ENCODE results near the gene PIK3R5.
"Not testable (repeated sequence)": the region's sequence is repeated elsewhere in the genome, so short reads cannot be mapped to it uniquely, and the experiment has no call there.

The PIK3R5 gene

DNA sequence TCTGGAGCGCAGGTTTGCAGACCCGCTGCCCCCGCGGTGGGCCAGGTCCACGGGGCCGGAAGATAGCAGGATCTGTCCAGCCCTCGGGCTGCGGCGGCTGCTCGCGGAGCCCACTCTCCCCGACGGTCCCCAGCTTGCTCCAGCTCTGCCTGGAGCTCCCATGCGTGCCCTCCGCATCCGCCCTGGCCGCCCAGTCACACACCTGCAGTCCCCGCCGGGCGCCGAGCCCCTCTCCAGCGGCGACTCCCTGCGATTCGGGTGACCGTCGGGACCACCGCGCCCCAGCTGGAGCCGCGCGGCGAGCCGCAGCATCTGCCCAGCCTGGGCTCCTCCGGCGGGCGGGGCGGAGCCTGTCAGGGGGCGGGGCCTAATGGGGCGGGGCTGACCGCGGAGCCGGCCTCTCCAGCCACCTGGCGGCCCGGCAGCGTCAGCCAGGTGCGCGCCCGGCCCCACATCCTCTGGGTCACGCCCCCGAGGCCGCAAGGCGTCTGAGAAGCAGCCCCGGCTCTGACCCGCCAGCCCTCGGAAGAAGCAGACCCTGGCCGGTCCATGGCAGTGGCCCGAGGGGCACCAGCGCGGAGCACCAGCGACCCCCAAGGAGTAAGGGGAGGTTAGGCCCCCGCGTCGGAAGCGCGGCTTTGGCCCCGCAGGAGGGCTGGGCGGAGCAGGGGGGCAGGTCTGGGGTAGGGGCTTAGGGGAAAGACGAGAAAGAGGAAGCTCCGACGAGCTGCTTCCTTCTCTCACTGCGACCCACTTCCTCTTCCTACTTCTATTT lies at the start of gene PIK3R5:
PIK3R5 (minus strand) TSS at position 314 of the 775 bp plus-strand sequence. CDS start 54,213 bp downstream, outside the sequence.
- DNase-seq (ENCODE audit: low read depth, low spot score) = peak; percentile 79

DNA sequence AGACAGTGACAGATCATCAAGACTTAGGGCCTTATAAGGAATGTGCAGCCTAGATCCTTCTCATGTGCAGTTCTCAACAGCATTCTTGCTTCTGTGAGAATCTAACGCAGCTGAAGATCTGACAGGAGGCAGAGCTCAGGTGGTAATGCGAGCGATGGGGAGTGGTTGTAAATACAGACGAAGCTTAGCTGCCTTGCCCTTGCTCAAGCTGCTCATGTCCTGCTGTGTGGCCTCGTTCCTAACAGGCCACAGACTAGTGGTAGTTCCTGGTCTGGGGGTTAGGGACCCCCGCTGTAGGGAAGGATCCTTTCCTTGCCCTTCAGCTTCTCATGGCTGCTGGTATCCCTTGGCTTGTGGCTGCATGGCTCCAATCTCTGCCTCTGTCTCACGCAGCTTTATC lies 45.5 kb upstream of the PIK3R5 start:
- no peak for DNase-seq (ENCODE audit: low read depth, low spot score)

DNA sequence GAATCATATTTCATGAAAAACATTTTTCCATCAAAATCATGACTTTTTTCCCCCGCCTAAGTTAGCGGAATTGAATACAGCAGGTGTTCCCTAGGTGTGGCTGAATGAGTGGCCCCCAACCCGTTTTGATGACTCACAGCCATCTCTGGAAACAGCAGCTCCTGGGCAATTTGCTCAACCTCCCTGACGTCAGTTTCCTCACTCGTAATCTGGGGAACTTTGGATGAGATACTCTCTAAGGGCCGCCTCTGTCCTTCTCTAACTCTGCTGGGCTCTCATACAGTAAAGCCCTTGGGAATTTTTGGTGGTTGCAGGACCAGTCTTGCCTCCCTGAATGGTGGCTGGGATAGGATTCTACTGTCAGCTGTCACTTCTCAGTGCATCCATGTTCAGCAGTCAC lies 44.2 kb upstream of the PIK3R5 start:
- DNase-seq (ENCODE audit: low read depth, low spot score) = no peak

GRCh38 chr17:9009096-9009495 lies 43.6 kb upstream of the PIK3R5 start:
- DNase-seq (ENCODE audit: low read depth, low spot score) = no peak

- DNase-seq (ENCODE audit: low read depth, low spot score) = no peak
Observed at GRCh38 chr17:9007052-9007714, 41.7 kb upstream of the PIK3R5 start.

DNA sequence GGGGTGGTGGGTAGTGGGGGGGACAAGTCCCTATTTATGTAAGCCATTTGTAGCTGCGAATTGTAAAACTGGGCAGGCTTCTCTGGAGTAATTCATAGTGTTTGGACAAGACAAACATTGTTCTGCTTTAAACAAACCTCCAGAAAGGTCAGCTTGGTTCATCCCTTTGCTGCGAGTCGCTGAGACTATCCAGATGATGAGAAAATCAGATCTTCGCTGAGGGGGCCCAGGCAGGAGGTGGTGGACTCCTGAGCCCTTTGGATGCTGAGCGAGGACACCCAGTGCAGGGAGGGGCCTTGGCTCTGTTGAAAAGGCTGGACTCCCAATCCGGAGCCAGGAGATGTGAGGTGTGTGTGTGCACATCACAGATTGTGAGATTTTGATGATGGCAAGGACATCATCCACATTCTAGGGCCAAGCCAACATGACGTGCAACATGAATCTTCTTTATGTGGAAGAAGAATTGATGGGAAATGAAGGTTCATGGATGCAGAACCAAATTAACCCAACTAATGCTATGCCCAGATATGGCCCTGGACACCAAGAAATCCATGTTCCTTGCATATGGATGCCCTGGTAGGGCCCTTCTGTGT lies 40.8 kb upstream of the PIK3R5 start:
- no peak for DNase-seq (ENCODE audit: low read depth, low spot score)

GRCh38 chr17:9004961-9005285 lies 39.4 kb upstream of the PIK3R5 start:
- no peak for DNase-seq (ENCODE audit: low read depth, low spot score)

GRCh38 chr17:9004132-9004960 lies 38.8 kb upstream of the PIK3R5 start:
- peak; percentile 43 for DNase-seq (ENCODE audit: low read depth, low spot score)

GRCh38 chr17:9003355-9004131 lies 38.0 kb upstream of the PIK3R5 start:
- DNase-seq (ENCODE audit: low read depth, low spot score) = peak; percentile 73

DNA sequence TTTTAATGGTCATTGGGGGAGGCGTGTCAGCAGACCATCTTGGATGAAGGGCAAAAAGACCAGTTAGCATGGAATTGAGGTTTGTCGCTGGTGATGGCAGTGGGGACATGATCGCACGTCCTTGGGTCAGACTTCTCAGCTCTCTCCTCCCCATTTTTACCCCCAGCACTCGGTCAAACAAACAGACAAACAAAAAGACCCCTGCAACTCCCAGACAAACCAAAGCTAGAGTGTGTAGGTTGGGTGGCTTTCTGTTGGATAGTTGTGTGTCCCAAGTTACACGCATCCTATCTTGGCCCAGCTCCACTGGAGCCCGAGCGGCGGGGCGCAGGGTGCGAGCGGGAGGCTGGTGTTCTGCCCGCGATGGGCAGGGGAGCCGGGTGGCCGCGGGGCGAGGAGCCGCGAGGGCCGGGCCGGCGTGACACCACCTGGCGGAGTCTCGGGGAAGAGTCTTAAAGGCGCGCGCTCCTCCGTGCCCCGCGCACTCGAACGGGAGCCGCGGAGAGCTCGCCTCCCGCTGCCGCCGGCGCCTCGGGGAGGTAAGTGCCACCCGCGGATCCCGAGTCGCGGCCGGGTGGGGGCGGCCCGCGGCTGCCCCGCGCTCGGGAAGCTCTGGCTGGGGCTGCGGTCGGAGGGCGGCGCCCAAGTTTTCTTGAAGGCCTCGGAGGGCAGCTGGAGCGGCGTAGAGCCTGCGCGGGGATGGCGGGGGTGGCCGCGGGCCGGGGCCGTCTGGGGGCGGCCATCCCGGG lies 37.3 kb upstream of the PIK3R5 start:
- peak; percentile 43 for DNase-seq (ENCODE audit: low read depth, low spot score)

GRCh38 chr17:9002227-9002605 lies 36.7 kb upstream of the PIK3R5 start:
- DNase-seq (ENCODE audit: low read depth, low spot score) = peak; percentile 23

DNA sequence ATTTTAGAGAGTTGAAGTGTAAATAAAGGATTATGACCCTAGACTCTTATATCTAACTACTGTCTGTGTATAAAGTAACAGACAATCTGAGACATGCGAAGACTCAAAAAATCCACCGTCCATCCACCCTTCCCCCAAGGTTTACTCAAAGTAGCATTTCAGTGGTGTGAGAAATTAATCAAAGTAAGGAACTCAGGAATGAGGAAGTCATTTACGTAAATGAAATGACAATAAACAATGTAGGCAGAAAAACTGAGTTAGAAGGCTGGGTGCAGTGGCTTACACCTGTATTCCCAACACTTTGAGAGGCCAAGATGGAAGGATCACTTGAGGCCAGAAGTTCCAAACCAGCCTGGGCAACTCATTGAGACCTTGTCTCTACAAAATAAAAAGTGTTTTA lies 36.1 kb upstream of the PIK3R5 start:
- DNase-seq (ENCODE audit: low read depth, low spot score) = no peak

DNA sequence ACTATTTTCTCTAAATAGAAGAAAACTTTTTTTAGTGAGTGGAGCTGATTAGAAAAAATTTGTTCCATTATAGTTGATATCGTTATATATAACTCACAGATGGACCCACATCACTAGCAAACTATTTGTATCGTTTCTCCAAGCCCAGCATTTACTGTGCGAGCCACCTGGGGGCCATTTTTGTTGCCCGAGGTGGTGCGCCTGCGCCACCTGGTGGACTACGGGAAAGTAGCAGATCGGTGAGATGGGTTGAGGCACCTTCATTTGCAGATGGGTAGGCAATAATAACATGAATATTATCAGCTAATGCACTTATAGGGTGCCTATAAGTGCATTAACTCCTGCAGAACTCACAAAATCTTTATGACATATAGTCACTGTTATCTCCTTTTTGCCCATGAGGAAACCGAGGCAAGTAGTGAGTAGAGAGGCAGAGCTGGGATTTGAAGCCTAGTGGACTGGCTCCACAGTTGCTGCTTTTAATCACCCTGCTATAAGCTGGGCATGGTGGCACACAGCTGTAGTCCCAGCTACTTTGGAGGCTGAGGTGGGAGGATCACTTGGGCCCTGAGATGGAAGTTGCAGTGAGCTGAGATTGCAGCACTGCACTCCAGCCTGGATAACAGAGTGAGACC lies 32.6 kb upstream of the PIK3R5 start:
- DNase-seq (ENCODE audit: low read depth, low spot score) = peak; percentile 71

- peak; percentile 70 for DNase-seq (ENCODE audit: low read depth, low spot score)
Observed at GRCh38 chr17:8995711-8996110, 30.2 kb upstream of the PIK3R5 start.

- DNase-seq (ENCODE audit: low read depth, low spot score) = peak; percentile 83
Observed at GRCh38 chr17:8994319-8994718, 28.8 kb upstream of the PIK3R5 start.

- peak; percentile 68 for DNase-seq (ENCODE audit: low read depth, low spot score)
Observed at GRCh38 chr17:8991514-8992285, 26.2 kb upstream of the PIK3R5 start.

GRCh38 chr17:8988263-8988935 lies 22.9 kb upstream of the PIK3R5 start:
- not testable (repeated sequence) for DNase-seq (ENCODE audit: low read depth, low spot score)

DNA sequence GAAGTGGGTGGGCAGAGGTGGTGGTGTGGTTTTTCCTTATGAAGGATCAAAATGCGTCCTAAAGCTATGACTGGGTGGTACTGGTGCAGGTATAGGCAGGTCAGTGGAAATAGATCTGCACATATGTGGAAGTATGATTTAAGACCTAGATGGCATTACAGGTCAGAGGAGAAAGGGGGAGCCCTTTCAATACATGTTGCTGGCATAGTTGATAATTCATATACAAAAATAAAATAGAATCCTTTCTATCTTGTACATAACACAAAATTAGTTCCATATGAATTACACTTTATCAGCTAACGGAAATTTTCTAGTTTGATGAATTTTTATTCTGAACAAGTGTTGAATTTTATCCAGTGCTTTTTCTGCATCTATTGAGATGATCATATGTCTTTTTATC lies 20.8 kb upstream of the PIK3R5 start:
- no peak for DNase-seq (ENCODE audit: low read depth, low spot score)
